K562 treated with DMSO at 1 percent for 48 hours (cell line): ENCODE measurements around the gene STX1B. TPM values are rescaled to one million over a fixed set of nuclear protein-coding genes. Genes with fewer than 3 reads are reported as not detected.

ENCODE experiments used
- total RNA-seq: library from RNA; unstranded; fragments of 300-600 nt; gene quantifications from 2 replicates; pipeline ENCODE4 v1.2.3, GENCODE V29; 2022; ENCODE audit warnings: low replicate concordance; ENCODE audit errors: extremely low read depth

The STX1B gene
- not detected in 2 replicates for total RNA-seq

DNA sequence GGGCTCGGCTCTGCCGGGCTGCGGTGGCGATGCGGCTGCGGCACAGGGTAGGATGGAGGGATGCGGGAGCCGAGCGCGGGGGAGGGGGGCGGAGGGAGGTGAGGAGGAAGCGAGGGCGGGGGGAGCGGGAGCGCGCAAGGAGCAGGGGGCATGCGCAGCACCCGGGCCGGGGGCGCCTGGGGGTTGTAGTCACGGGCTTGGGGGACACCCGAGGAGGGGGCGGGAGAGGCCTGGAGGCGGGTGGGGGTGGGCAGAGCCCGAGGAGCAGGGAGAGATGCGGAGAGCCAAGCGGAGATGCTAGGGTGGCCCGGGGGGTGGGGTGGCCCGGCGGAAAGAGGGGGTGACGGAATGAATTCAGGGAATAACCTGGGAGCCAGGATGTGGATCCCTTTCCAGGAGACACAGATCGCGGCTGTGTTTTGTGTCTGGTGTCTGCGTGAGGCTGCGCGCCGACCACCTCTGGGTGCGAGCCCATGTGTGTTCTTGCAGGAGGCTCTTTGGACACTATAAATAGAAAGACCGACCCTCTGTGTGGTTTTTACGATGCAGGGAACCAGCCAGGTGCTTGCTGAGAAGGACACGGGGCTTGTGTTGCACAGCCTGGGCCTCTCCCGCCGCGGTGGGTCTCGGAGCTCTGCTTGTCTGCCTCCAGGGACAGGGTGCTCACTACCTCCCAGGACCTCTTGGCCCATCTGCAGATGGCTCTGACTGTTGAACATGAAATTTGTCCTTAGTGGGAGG, at the start of gene STX1B:
STX1B (minus strand) TSS at position 54 of the 741 bp plus-strand sequence. CDS start 242 bp downstream, outside the sequence.

DNA sequence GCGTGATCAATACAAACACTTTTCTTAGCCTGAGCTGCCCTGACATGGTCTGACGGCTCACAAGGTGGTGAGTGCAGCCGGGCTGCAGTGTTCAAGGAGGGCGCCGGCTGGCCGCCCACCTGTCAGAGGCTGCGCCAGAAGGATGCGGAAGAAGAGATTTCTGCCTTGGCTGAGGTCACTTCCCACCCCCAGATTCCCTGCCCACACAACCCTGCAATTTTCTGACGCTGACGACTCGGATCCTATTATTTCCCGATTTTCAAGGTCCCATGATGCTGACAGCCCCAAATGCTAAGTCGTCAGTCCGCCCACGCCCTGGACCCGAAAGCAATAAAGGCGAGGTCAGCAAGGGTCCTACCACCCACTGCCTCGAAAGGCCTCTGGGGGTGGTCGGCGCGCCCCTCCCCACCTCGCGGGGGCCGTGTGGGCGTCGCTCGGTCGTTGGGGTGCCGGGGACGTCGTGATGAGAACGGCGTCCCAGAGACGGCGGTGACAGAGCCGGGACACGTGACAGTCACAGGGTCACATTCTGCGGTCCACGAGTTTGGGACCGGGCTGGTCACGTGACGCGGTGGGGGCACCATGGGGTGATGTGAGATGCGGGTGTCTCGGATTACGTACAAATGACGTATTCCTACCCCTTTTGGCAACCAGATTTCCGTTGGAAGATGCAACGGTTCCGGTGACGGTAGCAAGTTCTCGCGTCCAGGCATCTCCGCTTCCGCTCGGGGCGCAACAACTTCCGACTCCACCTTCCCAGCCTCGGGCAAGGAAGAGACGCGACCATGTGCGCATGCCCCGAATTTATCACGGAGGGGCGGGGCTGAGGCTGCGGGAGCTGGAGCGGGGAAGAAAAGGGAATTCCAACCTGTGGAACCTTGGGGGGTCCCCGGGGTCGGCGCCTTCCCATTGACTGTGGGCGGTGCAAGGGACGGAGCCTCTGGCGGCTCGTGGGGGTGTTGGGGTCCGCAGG, 22.6 kb upstream of the STX1B start, which contains the start of gene STX4:
STX4 (plus strand) TSS at position 823 of the 973 bp plus-strand sequence. CDS start 248 bp downstream, outside the sequence.

DNA sequence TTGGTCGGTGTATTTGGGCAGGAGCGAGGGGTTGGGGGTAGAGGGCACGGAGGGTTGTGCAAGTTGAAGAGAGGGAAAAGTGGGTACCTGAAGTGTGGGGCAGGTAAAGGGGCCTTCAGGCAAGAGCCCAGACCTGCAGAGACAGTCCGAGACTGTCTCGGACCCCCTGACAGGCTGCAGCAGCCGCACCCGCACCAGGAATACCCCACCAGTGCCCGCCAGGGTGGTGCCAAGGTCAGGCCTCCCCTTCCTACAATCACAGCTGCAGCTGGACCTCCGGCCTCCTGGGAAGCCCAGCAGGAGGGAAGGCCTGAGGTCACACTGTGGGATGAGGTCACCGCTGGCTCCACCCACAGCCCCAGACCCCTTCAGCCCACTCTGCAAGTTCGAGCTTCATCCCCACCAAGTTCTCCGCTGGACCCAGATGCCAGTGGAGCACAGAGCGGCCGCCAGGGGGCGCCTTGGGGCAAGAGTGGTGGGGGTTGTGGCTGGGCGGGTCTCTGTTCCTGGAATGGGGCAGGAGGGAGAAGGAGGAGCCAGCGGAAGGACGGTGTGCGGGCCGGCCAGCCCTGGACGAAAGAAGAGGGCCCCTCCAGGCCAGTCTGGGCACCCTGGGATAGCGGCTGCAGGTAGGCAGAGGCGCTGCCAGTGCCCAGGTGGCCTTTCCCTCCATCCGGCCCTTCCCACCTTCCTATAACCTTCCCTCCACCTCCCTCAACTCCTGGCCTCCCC, 25.6 kb downstream of the STX1B start, which contains the start of gene HSD3B7:
HSD3B7 (plus strand) TSS at position 539 of the 732 bp plus-strand sequence. CDS start 452 bp downstream, outside the sequence.

DNA sequence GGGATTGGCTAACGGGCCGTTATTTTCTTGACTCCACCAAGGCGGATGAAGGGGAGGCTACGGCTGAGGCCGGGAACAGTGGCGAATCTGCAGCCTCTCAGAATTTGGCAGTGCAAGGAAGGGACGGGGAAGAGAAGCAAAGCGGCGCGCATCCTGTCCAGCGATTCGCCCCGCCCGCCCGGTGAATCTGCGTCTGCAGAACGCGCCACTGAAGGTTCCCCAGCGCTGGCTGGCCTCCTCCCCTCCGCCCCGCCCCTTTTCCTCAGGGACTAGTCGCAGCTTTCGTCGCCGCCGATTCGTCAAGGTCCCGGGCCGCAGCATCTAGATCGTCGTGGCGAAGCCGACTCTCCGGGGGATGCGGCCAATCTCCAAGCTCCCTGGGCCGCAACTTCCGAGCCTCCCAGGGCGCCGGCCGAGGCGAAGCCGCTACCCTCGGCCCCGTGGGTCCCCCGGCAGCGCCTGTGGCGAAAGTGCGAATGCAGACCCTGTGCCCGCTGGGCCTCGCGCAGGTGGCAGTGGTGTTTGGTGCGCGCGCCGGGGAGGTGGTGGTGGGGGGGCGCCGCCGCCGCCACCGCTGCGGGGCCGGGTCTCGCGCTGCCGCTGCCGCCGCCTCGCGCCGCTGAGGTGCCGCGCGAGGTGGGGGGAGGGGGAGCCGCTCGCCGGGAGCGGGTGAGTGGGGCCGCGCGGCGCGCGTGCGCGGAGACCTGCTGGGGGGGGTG, 52.8 kb downstream of the STX1B start, which contains the start of gene SETD1A:
SETD1A (plus strand) TSS at position 299 of the 719 bp plus-strand sequence. CDS start 978 bp downstream, outside the sequence.

DNA sequence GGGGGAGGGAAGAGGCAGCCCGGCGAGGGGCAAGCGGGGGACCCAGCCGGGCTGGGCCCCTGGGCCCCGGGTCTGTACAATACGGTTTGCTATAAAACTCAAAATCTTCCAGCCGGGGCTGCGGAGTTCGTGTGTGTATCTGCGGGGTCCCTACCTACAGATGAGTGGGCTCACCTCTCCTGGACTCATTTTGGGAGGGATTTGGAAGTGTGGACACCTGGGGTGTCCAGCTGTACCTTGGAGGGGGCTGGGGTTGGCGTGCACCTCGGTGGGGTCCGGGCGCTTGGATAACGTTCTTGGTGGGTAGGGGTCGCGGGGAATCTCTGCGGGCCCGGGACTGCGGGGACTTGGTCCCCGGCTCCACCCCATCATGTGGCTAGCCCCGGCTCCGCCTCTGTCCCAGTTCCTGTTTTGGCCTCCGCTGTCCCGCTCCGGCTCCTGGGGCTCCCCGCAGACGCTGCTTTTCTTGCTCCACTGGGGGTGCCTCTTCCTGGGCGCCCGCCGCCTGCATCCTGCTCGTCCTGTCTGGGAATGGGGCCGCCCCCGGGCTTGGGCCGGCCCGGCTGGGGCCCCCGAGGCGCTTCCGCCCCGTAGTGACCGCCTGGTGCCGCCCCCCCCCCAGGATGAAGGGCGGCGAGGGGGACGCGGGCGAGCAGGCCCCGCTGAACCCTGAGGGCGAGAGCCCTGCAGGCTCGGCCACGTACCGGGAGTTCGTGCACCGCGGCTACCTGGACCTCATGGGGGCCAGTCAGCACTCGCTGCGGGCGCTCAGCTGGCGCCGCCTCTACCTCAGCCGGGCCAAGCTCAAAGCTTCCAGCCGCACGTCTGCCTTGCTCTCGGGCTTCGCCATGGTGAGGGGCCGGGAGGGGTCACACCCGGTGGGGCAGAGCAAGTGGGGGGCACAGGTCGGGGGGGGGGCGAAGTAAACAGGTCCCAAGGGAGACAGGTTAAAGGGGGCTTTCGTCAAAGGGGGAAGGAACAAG, 61.5 kb downstream of the STX1B start, which contains the start of gene ORAI3:
ORAI3 (plus strand) TSS at position 402 of the 983 bp plus-strand sequence; CDS start at position 624, 222 bp downstream.

Other genes with a start within 250 kb of the STX1B start
- not detected in 2 replicates for gene CFAP119, start 248.6 kb downstream of the STX1B start, total RNA-seq
- not detected in 2 replicates for gene RNF40, start 248.3 kb downstream of the STX1B start, total RNA-seq
- gene ZNF629, start 223.4 kb downstream of the STX1B start, total RNA-seq, result not detected in 2 replicates
- not detected in 2 replicates for gene BCL7C, start 116.6 kb downstream of the STX1B start, total RNA-seq
- not detected in 2 replicates for gene CTF1, start 114.0 kb downstream of the STX1B start, total RNA-seq
- gene FBXL19, start 87.1 kb downstream of the STX1B start, total RNA-seq, result not detected in 2 replicates
- not detected in 2 replicates for gene ORAI3, start 61.6 kb downstream of the STX1B start, total RNA-seq
- not detected in 2 replicates for gene SETD1A, start 52.9 kb downstream of the STX1B start, total RNA-seq
- gene HSD3B7, start 25.4 kb downstream of the STX1B start, total RNA-seq, result not detected in 2 replicates
- not detected in 2 replicates for gene STX4, start 22.9 kb upstream of the STX1B start, total RNA-seq
- not detected in 2 replicates for gene ZNF668, start 63.6 kb upstream of the STX1B start, total RNA-seq
- not detected in 2 replicates for gene ZNF646, start 63.8 kb upstream of the STX1B start, total RNA-seq
- not detected in 2 replicates for gene PRSS53, start 78.3 kb upstream of the STX1B start, total RNA-seq
- not detected in 2 replicates for gene VKORC1, start 84.2 kb upstream of the STX1B start, total RNA-seq
- not detected in 2 replicates for gene BCKDK, start 97.7 kb upstream of the STX1B start, total RNA-seq
- not detected in 2 replicates for gene KAT8, start 107.0 kb upstream of the STX1B start, total RNA-seq
- not detected in 2 replicates for gene PRSS8, start 125.1 kb upstream of the STX1B start, total RNA-seq
- not detected in 2 replicates for gene PRSS36, start 139.4 kb upstream of the STX1B start, total RNA-seq
- gene FUS, start 169.5 kb upstream of the STX1B start, total RNA-seq, result not detected in 2 replicates
- gene PYCARD, start 192.1 kb upstream of the STX1B start, total RNA-seq, result not detected in 2 replicates
- not detected in 2 replicates for gene TRIM72, start 203.5 kb upstream of the STX1B start, total RNA-seq
- not detected in 2 replicates for gene PYDC1, start 206.5 kb upstream of the STX1B start, total RNA-seq
- gene ITGAM, start 249.3 kb upstream of the STX1B start, total RNA-seq, result not detected in 2 replicates